ENCODE results near the gene ZBTB11. TPM values are rescaled to one million over a fixed set of nuclear protein-coding genes. Genes with fewer than 3 reads are reported as not detected.
"Not testable (repeated sequence)": the region's sequence is repeated elsewhere in the genome, so short reads cannot be mapped to it uniquely, and the experiment has no call there.

The ZBTB11 gene
- total and polyA plus RNA-seq, 2 donors (not counting 3 experiments of a cell fraction or from before 2014, with no cell fraction given) = 4.2 to 15.8 TPM

DNA sequence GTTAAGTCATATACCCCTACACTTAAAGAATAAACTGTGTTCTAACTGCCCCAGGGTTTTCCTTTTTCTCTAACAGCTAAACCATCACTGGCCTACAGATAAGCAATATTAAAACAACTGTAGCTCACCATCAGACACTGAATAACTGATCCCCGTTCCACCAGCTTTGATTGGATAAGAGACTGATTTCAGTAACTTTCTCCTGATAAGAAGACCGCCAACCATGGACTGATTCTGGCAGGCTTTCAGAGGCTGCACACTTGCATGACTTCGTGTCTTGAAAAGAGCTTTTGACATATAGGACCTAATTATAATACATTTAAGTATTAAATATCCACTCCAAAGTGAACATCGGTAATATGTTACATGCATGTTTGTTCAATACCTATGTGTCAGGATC is 32.2 kb upstream of the ZBTB11 start:
- no peak for DNase-seq (ENCODE audit: low read depth, low spot score)
- TF ChIP-seq FOS (IDR thresholded peaks at IDR 0.05; ENCODE audit: borderline replicate concordance, insufficient read depth, low read length) (no peak), GATA2 (IDR thresholded peaks at IDR 0.05; ENCODE audit: insufficient read depth, insufficient read length, low read depth, low read length) (no peak), EZH2 (IDR thresholded peaks at IDR 0.05; ENCODE audit: borderline replicate concordance, low read depth, low read length, severe bottlenecking) (no peak), POLR2A (IDR thresholded peaks at IDR 0.05; ENCODE audit: low read depth, low read length) (no peak), POLR2AphosphoS5 (IDR thresholded peaks at IDR 0.05; ENCODE audit: insufficient read depth, low read depth, low read length) (no peak), JUN (IDR thresholded peaks at IDR 0.05; ENCODE audit: borderline replicate concordance, insufficient read depth, insufficient read length, low read depth) (no peak), MYC (IDR thresholded peaks at IDR 0.05; ENCODE audit: low read depth, low read length) (no peak), MAX (IDR thresholded peaks at IDR 0.05; ENCODE audit: insufficient read depth, insufficient read length) (no peak)
- TF ChIP-seq, protein P1, sequence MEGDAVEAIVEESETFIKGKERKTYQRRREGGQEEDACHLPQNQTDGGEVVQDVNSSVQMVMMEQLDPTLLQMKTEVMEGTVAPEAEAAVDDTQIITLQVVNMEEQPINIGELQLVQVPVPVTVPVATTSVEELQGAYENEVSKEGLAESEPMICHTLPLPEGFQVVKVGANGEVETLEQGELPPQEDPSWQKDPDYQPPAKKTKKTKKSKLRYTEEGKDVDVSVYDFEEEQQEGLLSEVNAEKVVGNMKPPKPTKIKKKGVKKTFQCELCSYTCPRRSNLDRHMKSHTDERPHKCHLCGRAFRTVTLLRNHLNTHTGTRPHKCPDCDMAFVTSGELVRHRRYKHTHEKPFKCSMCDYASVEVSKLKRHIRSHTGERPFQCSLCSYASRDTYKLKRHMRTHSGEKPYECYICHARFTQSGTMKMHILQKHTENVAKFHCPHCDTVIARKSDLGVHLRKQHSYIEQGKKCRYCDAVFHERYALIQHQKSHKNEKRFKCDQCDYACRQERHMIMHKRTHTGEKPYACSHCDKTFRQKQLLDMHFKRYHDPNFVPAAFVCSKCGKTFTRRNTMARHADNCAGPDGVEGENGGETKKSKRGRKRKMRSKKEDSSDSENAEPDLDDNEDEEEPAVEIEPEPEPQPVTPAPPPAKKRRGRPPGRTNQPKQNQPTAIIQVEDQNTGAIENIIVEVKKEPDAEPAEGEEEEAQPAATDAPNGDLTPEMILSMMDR (IDR thresholded peaks at IDR 0.05; ENCODE audit: extremely low read depth in 1 of 2, insufficient read depth in 1 of 2, low read depth in 1 of 2, low read length in 2 of 2) = no peak
- H3K4me3 ChIP-seq (replicated peaks in 1 of 3; ENCODE audit: insufficient read depth in 1 of 3, low read depth in 1 of 3, low read length in 3 of 3) = no peak overlapping the region
- H3K36me3 ChIP-seq (ENCODE audit: control insufficient read depth in 2 of 2, extremely low read depth in 1 of 2, insufficient read depth in 2 of 2, low read length in 2 of 2) = no peaks in the 10 kb centered on the region
- POLR2A ChIA-PET = no interaction called here
- H2AFZ ChIP-seq (ENCODE audit: low read depth, low read length) = no peak overlapping the region
- H3K27me3 ChIP-seq (ENCODE audit: control insufficient read depth in 2 of 2, insufficient read depth in 2 of 2, low read length in 2 of 2) = peaks cover 12 to 13% of the 10 kb centered on the region in 2 experiments
- H3K79me2 ChIP-seq (ENCODE audit: control insufficient read depth, insufficient read depth, low read length) = no peaks in the 10 kb centered on the region
- intact Hi-C loops (cut with micrococcal nuclease) (no loop called here), dilution Hi-C loops (cut with MboI; ENCODE audit: extremely low pct_ligation_motif_present, low sequenced_read_pairs) (no loop called here)
- H3K9ac ChIP-seq (replicated peaks; ENCODE audit: extremely low read depth, insufficient read depth, low read length) = no peak overlapping the region
- H3K9me1 ChIP-seq (replicated peaks; ENCODE audit: control insufficient read depth, extremely low read depth, insufficient read depth, low read length) = no peaks in the 10 kb centered on the region
- no TSS peak for BruUV-seq (replicated peaks)
- no peak overlapping the region for H3K4me2 ChIP-seq (ENCODE audit: insufficient read depth, low read length)
- H4K20me1 ChIP-seq (replicated peaks; ENCODE audit: control insufficient read depth, extremely low read depth, insufficient read depth, low read length) = no peaks in the 10 kb centered on the region
- H3K9me3 ChIP-seq (replicated peaks; ENCODE audit: control insufficient read depth, insufficient read depth, low read length) = no peaks in the 10 kb centered on the region
- CTCF ChIA-PET = interaction anchor here (1.3 kb wide), 1 partner anchor 828 kb away, joined by 3 read pairs; no protein-coding TSS in a partner anchor
- no peak overlapping the region for H3K27ac ChIP-seq (ENCODE audit: insufficient read depth, low read depth, low read length)
- FAIRE-seq = no peak
- H3K4me1 ChIP-seq (ENCODE audit: control insufficient read depth, extremely low read depth, insufficient read depth, low read length) = no peaks in the 10 kb centered on the region

- H3K4me3 ChIP-seq (replicated peaks in 1 of 3; ENCODE audit: insufficient read depth in 1 of 3, low read depth in 1 of 3, low read length in 3 of 3); H3K9me1 ChIP-seq (replicated peaks; ENCODE audit: control insufficient read depth, extremely low read depth, insufficient read depth, low read length); FAIRE-seq; POLR2A ChIA-PET; H3K4me2 ChIP-seq (ENCODE audit: insufficient read depth, low read length); H3K4me1 ChIP-seq (ENCODE audit: control insufficient read depth, extremely low read depth, insufficient read depth, low read length); H3K9me3 ChIP-seq (replicated peaks; ENCODE audit: control insufficient read depth, insufficient read depth, low read length); H3K36me3 ChIP-seq (ENCODE audit: control insufficient read depth in 2 of 2, extremely low read depth in 1 of 2, insufficient read depth in 2 of 2, low read length in 2 of 2); BruUV-seq (replicated peaks); intact Hi-C loops (cut with micrococcal nuclease); H3K79me2 ChIP-seq (ENCODE audit: control insufficient read depth, insufficient read depth, low read length); H3K27ac ChIP-seq (ENCODE audit: insufficient read depth, low read depth, low read length); DNase-seq (ENCODE audit: low read depth, low spot score); H4K20me1 ChIP-seq (replicated peaks; ENCODE audit: control insufficient read depth, extremely low read depth, insufficient read depth, low read length); H3K9ac ChIP-seq (replicated peaks; ENCODE audit: extremely low read depth, insufficient read depth, low read length); H2AFZ ChIP-seq (ENCODE audit: low read depth, low read length); dilution Hi-C loops (cut with MboI; ENCODE audit: extremely low pct_ligation_motif_present, low sequenced_read_pairs): not testable (repeated sequence)
- CTCF ChIA-PET = interaction anchor here (0.6 to 1.2 kb wide), 3 partner anchors 10 to 31 kb away, joined by 3 read pairs; partner anchors contain the start of gene CEP97
- peaks cover 12 to 14% of the 10 kb centered on the region in 2 experiments for H3K27me3 ChIP-seq (ENCODE audit: control insufficient read depth in 2 of 2, insufficient read depth in 2 of 2, low read length in 2 of 2)
These were observed 27.7 kb upstream of the ZBTB11 start for GRCh38 chr3:101704639-101705038.

Data from endothelial cell of umbilical vein (primary cell).